Stimulated activated CD4-positive, alpha-beta T cell treated with anti-CD3 and anti-CD28 coated beads, Interleukin-1b, Interleukin-23, amount 100 ng/mL, for 4 hours (primary cell): ENCODE results near the gene GUCD1.

Source experiments
- DNase-seq, 2 donors: peaks; one replicate each; pipeline ENCODE4 v3.0.0-alpha.2; 2020; ENCODE audit warnings: low read depth in 2 of 2

GUCD1 gene

DNA sequence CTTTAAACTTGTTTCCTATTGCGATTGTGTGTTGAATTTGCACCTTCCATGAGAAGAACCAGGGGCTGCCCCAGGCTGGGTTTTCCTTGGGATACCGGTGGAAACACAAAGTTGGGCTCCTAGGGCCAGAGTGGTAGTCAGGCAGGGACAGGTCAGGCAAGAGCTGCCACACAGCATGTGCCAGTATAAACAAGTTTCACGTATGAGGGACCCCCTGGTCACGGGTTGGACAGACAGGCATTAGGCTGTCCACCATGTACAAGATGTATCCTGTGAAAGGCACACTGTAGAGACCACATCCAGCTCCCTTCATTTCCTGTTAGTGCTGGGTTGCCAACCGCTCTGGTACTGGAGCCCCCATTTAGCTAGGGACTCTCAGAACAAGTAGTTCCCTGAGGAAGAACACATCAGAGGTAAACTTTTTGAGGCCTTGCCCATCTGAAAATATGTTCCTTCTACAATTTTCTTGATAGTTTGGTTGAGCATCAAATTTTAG, 51.0 kb downstream of the GUCD1 start:
- no peak for DNase-seq

DNA sequence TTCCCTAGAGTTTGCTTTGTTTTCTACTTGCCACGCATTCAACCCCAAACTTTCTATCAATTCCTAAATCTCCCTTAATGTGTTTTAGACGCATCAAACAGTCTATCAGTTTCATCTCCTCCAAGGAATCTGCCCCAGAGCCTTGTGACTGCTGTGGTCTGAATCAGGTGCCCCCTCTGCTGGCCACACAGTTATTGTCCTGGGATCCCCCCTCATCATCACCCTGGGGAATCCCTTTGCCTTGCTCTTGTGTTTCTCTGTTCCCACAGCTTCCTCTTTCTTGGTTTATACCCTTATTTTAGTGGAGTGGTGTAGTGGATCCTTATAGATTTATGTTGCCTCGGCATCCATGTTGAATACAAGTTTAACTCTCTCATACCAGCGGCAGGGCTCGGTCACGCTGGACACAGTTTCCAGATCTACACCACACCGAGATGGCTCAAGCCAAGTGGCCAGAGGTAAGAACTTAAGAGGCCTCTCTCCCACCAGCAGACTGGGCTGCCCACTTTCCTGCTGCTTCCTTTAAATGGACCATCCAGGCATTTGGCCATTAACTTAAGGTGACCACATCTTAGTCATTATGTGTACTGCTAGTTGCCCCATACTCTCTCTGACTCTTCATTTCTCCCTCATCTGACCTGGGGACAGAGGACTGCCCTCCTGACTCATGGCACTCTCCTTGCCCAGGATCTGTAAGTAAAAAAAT, 51.6 kb downstream of the GUCD1 start:
- DNase-seq: peak; percentile 55

DNA sequence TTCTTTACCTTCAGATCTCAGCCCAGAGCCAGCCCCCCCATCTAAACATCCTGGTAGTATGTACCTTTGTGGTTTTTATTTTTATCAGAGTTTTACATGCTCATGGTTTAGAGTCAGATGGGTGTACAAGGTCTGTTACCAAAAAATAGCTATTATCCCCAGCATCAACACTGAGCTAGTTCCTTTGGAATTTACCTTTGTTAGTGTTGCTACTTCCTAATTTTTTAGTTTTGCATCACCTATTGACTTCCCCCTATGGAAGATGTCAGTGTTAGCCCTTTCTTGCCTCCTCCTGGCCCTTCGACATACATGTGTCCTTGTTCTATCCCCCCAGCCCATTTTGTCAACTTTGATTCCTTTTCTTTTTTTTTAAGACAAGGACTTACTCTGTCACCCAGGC, 52.4 kb downstream of the GUCD1 start:
- no peak for DNase-seq

DNA sequence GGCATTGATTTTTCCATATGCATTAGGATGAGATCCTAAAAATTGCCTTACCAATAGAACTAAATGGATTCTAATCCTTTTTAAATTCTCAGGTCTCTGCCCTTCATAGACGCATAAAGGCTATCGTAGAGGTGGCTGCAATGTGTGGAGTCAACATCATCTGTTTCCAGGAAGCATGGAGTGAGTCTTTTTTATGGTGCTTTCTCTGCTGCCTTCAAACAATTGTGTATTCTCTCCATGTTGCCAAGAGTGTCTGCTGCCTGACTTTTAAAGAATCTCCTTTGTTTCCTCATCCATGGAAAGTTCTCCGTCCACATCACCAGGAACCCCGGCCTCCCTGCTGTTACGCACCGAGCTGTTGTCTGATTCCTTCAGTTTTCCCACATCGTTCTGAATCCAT, 52.9 kb downstream of the GUCD1 start:
- DNase-seq: no peak

DNA sequence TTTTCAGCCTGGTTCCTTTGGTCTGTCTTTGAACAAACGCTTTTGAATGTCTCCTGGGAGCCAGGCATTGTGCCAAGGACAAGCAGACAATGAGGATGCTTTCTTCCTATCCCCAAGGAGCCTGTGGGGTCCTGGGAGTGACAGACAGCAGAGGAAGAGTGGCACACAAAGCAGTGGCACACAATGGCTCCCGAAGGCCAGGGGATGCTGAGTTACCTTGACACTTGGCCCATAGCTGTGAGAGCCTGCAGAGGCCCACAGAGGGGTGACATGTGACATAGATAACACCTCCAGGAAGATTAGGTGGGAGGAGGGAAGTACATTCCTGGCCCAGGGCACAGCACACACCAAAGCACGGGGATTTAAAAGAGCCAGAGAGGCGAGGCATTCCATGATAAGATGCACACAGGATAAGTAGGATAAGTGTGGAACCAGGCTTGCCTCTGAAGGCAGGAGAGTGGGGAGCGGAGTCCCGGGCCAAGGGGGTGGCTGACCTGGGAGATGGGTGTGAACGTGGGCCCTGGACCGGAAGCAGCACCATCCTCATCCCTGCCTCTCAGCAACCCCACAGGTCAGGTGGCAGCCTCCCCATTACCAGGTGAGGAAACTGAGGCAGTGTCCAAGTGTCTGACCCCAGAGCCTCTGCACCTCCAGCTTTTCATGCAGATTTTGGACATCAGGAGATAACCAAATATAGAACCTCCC, 53.5 kb downstream of the GUCD1 start:
- DNase-seq: no peak

DNA sequence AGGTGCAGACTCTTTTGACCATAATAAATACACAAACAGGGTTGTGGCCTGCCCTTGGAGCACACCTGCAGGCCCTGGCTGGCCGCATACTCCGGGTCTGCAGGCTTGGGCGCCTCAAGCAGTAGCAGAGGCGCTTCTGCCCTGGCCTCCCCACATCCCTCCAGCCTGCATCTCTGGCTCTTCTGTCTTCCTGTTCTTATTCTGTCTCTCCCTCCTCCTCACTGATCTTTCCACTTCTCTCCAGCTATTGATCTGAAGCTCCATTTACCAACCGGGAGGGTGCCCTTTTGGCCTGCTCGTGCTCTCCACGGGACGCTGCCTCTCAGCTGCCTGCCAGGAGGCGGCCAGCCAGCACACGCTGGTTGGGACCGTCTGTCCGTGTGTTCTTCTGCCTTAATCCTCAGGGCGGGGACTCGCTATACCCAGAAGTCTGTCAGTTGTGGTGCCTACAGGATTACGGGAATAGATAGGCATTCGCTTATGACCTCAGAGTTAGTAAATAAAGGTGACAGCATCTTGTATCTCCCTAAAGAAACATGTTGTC, 54.6 kb downstream of the GUCD1 start:
- no peak for DNase-seq

DNA sequence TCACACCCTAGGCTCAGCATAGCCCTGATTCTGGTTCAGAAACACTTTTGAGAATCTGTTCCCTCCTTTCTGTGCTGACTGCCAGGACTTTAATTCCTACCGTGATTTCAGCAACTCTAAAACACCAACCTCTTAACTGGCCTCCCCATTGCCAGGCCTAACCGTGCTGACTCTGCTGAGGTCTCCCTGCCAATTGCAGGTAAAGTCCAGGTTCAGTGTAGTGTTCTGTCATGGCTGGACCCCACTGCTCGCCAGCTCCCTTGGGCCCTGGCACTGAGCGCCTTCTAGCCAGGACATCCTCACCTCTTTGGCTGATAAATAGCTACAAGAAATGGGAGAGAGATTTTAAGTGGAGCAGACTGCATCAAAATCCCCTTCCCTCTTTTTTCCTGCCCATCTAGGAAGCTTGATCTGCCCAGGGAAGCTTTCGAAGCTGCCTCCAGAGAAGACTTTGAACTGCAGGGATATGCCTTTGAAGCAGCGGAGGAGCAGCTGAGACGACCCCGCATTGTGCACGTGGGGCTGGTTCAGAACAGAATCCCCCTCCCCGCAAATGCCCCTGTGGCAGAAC, 55.1 kb downstream of the GUCD1 start:
- no peak for DNase-seq

DNA sequence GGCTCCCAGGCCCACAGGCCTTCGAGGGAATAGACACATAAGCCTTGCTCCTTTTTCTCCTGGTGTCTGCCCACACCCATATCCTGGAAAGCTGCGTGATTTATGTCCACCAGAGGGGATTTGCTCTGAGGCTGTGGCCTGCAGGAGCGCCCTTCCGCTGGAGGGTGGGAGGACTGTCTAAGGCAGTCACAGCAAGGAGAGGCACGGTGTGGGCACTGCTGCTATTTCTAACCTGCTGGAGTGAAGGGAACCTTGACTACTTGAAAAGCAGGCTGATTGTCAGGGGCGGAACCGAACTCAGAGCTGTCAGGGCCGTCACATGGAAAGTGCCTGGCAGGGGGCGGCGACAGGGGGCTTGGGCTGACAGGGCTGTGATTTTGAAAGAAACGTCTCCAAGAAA, 56.1 kb downstream of the GUCD1 start:
- no peak for DNase-seq

DNA sequence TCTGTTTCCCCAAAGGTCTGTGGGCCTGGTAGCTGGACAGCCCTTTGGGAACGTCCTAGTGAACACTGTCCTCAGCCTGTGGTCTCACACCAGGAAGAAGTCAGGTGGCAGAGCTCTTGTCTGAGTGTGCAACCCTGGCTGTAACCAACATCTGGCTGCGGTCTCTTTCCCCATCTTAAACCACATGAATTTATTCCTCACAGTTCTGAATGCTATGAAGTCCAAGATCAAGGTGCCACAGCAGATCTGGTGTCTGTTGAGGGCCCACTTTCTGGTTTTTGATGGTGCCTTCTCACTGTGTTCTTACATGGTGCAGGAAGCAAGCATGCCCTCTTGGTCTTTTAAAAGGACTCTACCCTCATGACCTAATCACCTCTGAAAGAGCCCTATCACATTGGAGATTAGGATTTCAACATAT, 57.1 kb downstream of the GUCD1 start:
- no peak for DNase-seq

DNA sequence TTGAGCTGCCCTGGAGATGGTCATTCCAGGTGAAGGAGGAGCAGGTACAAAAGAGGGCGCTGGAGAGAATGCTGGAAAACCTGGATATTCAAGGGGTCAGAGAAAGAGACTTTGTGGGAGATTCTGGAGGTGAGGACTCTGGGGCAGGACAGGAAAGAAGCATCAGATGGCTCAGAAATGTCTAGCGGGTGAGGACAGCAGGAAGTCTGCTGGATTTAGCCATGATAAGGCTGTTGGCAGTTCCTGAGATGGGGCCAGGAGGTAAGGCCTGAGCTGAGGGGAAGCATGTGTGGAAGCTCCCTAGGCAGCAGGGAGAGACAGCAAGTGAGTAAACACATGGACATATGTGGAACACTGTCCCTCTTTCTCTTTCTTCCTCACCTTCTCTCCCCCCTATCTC, 58.3 kb downstream of the GUCD1 start:
- DNase-seq: no peak

DNA sequence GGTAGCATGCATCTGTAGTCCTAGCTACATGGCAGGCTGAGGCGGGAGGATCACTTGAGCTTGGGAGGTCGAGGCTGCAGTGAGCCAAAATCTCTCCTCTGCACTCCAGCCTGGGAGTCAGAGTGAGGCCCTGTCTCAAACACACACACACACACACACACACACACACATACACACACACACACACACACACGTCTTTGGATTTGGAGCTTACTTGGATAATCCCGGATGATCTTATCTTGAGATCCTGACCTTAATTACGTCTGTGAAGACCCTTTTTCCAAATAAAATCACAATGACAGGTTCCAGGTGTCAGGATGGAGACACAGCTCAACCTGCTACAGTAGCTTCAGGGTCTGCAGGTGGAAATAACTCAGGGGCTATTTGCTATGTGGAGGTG, 58.7 kb downstream of the GUCD1 start:
- DNase-seq: no peak

DNA sequence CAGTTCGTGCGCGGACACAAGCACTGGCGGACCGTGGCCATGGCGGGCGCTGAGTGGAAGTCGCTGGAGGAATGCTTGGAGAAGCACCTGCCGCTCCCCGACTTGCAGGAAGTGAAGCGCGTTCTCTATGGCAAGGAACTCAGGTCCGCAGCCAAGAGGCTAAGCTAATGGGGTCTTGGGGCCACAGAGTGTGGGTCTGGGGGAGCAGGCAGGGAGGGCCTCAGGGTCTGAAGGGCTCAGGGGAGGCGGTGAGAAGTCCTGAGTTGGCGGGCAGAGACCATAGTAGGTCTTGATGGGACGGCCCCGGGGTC, 59.6 kb downstream of the GUCD1 start:
- no peak for DNase-seq

DNA sequence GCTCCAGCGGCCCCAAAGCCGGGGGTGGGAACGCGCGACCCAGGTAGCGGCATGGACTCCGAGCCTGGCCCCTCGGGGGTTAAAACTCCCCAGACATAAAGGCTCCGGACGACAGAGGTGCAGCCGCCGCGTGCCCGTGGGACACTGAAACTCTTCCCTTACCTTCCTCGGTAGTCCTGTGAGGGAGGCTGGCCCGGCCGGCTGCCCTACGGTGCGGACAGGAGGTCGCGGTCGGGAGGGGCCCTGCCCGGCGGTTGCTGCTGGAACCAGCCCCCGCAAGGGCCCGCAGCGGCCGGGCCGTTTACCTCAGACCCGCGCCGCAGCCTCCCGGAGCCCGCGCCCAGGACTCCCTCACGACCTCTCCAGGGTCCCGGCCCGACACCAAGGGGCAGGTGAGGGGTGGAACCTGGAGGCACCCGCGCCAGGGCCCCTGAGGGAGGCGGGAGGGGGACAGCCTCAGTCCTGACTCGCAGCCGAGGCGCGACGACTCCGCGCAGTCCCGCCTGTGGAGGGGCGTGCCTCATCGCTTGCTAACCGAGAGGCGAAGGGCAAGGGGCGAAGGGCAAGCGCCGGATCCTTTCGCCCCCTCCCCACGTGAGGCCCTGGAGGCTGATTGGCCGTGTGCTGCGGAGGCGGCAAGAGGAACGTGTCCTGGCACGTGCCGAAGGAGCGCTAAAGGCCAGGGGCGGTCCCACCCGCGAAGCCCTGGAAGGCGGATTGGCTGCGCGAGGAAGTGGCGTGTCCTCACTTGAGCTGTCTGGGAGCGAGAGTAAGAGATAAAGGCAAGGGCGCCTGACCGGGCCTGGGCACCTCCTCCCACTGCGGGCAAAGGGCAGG, 60.2 kb downstream of the GUCD1 start, which contains the start of gene UPB1:
Gene UPB1 (plus strand): TSS at position 805 of the 837 bp plus-strand sequence. CDS start 72 bp downstream, outside the sequence.
- no peak for DNase-seq

DNA sequence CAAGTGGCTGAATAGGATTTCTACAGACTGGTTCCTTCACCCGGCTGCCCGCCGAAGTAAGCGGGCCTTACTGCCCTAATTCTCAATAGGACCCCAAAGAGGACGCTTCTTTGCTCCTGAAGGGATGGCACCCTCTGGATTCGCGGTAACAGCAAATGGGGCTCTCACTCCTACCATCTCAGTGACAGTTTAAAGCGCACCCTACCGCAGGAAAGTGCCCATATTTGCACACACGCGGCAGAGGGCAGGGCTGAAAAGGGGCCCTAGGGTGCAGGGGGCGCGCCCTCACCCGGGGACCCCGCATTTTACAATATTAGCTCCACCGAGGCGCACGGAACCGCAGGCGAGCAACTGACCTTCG, 60.8 kb downstream of the GUCD1 start:
- no peak for DNase-seq

DNA sequence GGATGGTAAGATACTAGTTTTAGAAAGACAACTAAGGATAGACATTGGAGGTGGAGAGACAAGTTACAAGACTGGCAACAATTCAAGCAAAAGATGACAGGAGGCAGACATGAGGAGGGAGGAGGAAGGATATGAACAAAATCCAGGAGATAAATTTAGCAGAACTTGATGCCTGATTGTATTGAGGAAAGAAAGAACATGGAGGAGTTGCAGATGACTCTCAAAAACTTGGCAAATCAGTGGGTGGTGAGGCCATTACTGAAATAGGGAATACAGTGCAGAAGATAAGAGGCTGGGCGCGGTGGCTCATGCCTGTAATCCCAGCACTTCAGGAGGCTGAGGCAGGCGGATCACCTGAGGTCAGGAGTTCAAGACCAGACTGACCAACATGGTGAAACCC, 62.5 kb downstream of the GUCD1 start:
- DNase-seq: no peak
